HG03571 (cell line): Measurements from ENCODE around the gene NFIB.

ENCODE experiments used
- ATAC-seq: cut with Tn5 transposase; IDR thresholded peaks from one replicate; pipeline ENCODE4 v1.9.1; 2021; ENCODE audit not compliant: unreplicated experiment

The NFIB gene

DNA sequence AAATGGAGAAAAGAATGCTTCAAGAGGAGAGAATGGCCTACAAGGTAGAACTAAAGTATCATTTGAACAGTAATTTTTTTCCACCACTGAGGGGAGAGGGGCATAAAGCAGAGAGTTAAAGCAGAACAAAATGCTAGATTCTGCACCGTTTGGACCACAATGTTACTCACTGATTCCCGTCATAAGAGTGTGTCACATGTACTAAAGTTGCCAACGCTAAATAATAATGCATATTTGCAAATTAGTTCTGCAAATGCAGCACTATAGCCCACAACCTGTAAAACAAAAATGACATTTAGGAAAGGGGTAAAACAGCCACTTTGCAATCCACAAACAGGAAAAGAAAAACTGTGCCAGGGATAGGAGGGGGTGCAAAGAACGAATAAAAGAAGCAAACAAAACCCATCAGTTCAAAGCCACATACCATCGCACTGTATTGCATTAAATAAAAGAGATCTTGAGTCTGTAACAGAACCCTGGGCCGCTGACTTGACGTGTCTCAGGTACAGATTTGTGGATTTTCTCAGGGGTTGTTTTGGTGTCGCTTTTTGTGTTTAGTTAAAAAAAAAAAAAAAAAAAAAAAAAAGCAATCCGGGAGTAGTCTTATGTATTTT, 7.7 kb upstream of the NFIB start:
- no peak for ATAC-seq

DNA sequence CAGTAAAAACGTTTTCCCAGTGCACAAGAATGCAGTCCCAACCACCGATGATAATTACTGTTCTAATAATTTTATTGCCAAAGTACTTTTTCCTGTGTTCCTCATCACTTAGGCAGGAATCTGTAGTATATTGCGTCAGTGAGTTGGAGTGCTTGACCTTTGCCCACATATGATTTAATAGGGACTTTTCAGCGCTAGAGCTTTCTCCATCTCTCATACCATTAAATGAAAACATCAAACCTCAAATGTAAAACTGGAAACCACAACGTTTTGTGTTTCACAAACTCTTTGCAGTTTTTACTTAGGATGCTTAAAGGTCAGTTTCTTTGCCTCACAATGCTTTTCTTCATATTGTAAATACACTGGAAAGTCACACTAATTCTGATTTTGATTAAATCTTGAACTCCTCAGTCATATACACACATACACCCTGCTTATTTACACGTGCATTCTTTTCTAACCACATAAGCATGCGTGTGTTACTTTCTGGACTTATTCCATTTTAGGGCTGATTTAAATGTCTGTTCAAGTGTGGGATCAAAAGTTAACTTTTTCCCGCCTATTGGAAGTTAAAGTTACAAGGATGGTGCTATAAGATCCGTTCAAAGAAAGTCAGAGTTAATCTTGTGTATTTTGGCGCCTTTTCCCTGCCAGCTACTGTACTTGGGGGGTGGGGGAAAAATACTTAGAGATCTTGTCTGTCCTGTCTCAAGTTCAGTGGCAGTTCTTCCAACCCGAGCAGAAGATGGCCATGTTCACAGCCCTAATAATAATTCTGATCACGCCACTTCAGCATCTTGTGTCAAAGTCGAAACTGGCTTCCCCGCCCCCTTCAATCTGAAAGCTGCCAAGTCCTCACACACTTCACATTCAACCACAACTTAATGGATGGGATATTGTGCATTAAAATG, 6.6 kb upstream of the NFIB start:
- no peak for ATAC-seq

DNA sequence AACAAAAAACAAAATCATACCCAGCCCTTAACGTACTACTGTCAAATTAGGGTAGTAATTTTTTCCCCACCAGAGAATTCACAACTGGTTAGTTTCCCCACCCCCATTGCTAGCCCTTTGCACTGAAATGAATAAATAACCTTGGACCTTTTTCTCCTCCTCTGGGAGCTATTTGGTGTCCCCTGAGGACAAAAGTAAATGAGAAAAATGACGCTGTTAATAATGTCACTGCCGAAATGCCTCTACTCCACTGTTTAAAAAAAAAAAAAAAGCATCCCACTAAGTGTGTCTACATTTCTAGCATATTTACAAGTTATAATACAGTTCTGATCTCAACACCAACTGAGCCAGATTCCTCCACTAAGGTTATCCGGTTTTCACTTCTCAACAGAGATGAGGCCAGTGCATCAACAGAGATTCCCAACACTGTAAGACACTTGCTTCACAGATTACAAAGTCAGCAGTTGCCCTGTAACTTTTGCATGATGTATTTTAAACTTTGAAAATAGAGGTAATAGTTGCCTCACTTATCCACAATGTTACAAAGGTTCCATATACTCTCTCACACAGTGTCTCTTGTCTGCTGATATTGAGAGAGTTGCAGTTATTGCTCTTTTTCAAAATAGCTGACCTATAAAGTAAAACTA, 5.1 kb upstream of the NFIB start:
- no peak for ATAC-seq

DNA sequence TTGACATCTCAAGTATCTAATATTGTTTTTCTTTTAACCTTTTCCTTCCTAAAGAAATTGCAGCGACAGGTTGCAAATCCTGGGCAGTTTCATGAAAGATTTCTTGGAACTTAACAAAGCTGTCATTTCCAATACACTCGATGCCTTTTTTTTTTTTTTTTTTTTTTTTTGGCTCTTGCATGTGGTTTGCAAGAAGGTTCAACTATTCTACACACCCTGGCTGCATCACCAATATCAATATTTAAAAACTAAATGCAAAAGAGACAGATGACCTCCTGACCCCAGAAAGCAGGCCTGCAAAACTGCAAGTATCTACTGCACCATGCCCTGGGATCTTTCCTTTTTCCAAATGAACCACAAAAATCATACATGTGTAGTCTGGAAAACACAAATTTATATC, 4.4 kb upstream of the NFIB start:
- ATAC-seq, result no peak

DNA sequence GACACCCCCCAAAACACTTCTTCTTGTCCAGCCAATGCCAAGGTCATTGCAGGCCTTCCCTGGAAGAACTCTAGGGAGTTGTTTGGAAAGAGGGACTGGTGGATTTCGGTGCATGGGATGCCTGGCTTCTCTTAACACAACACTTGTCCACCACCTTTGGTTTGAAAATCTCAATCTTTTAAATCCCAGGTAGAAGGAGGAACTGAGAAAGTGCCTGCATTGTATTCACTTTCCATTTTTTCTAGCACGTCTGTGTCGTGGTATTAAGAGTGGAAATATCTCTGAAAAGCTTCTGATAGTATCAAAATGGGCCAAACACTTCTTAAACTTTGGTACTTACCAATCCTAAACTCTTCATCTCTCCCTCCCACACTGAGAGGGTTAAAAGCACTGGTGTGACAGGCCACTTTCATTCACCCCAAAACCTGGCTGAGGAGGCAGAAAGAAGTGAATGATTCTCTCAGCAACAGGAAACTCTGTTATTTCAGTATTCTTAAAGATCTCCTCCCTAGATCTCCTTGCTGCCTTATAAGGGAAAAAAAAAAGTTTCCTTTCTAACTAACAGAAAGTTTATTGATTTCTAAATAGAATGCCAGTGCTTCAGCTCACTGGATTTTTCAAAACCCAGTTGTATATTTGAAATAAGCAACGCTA, 3.9 kb upstream of the NFIB start:
- peak; percentile 20 for ATAC-seq

DNA sequence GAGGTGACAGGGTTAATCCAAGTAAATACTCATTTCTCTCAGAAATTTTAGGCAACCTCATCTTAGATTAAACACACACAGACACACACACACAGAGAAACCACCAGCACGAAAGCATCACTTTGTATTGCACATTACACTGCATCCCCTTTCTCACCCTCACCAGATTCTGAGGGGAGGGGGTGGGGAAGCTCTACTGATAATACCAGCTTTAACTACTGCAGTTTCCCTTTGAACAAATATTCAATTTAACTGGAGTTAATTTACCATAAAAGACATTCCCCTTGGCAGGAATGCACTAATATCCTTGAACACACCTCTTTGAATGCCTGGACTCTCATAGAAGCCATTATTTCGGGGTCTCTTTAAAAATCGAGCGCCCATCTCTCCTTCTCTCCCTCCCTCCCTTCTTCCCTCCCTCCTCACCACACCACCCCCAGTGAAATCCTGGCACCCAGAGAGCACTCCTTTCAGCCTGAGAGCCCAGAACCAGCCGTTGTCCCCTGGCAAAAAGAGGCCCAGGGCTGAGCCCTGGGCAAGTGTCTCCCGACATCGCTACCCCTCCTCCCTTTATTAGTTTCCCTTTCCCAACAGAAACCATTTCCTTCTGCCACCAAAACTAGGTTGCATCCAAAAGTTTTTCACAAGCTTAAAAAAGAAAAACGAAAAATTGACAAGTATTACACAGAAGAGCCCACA, 2.8 kb upstream of the NFIB start:
- ATAC-seq, result no peak

DNA sequence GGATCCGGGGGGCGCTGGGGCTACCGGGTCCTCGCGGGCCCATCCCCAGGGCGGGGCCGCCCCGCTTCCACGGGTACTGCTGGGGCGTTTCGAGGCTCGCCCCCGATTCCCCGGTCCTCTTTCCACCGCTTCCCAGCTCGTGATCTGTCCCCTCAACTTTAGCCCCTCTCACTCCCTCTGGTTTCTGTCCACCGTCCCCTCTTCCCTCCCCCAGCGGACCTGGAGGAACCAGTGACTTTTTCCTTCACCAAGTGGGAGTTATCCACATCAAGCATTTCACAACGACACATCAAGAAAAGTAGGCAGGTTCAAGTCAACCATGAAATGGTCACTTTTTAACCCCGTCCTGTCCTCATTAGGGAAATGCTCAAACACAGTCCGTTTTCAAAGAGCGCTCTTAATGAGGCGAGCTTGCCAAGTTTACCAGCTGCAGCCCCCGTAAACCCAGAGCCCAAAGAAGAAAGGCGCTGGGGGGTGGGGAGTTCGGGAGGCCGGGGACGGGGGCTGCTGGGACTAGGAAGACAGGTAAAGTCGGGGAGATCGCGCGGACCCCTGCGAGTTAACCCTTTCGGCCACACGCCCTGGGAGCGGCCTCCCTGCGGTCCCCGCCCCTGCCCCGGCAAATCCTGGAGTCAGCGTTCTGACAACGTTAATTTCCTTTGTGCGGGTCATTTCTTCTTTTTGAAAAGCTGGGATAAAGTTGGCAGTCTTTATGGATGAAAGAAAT, 2.1 kb upstream of the NFIB start:
- ATAC-seq, result no peak

DNA sequence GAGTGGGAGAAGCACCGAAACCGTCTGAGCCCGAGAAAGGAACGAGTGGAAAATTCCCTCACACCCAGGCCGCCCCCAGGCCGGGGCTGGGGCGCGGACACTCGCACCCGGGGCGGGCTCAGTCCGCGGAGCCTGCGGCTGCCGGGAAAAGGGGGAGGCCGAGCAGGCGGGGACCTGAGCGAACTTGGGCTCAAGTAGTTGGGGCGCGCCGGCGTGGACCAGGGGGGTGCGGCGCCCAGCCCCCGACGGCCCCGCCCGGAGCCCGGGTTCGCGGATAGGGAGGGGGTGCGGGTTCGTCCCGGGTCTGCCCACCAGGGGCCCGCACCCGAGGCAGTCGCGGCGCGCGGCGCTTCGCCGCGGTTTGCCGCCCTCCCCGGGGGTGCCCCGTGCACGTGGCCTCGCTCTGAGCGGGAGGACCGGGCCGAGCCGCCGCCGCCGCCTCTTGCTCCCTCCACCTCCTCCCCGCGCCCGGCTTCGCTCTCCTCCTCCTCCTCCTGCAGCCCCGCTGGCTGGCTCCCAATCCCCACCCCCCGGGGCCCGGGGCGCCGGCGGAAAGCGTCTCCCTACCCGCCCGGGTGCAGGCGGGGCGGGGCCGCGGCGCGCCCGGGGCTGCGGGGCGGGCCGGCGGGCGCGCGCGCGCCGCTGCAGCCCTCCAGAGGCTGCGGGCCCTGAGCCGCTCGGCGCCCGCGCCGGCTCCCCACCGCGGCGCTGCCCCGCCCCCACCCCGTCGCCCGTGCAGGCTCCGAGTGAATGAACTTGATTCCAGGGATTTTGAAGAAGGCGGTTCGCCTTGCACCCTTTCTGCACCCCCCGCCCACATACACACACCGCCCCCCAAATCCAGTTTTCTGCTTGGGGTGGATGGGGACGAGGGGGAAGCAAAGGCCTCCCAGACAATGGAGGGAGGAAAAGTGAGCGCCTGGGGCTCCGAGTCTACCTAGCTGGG, 1.3 kb upstream of the NFIB start:
- peak; percentile 43 for ATAC-seq

DNA sequence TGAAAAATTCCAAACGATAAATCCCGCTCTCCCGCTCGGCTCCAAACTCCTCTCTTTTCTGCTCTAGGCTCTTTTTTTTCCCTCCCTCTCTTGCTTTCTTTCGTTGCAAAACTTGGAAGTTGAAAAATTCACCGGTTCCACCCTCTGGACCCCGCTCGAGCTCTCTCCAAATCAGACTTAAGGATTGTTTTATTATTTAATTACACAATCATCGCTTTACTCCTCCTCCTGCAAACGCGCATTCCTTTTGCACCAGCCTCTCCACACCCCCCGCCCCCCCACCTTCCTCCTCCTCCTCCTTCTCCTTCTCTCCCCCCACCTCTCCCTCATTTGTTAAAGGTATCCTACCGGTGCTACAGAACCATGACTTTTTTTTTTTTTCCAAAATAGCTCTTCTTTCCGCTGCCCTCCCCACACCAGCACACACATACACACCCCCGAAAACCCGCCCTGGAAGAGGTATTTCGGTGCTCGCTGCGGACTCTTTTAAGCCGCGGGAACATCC, 535 bp upstream of the NFIB start:
- no peak for ATAC-seq

DNA sequence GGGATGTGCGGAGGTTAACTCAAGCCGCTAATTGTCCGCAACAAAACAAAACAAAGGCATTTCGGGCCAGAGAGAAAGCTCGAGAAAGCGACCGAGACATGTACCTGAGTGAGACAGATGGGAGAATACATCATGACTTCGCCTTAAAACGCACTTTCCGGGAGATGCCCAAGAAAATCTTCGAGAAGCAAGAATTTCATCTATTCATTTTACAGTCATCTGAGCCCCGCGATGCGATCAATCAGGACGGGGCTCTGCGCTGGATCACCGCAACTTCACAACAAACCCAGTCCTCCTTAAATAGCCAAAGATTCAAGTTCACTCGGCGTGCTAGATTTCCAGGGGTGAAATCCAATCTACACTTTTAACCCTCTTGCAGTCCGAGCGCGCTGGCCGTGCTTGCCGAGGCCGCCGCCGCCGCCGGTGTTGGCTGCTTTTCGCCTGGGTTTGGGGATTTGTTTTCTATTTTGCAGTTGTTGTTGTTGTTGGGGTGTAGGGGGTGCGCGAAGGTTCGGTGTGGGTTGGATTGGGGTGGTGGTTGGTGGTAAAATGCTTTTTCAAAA, 482 bp downstream of the NFIB start:
- no peak for ATAC-seq

DNA sequence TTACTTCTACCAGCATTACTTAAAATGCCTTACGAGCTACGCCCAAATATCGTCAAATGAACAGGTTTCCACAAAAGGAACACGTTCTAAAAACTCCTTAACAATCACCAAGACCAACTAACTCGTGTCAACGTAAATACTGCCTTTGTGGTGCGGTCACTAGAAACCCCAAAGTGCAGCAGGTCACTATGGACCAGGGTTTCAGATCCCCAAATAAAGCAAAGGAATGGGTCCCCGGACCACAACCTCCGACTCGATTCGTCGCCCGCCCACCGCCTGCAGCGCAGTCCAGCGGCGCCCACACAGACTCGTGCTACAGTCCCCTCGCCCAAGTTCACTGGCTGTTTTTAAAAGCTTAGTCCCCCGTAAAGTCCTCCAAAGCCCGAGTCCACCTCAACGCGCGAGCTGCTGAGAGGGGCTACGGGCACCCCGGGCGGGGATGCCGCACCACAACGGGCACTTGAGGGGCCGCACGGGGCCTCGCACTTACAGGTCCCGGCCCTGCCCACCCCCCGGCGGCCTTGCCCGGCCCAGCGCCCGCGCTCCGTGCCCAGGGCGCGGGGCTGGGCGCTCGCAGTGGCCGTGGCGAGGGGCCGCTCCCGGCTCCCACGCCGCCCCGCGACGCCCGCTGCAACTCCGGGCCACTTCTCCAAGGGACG, 1.1 kb downstream of the NFIB start:
- no peak for ATAC-seq

DNA sequence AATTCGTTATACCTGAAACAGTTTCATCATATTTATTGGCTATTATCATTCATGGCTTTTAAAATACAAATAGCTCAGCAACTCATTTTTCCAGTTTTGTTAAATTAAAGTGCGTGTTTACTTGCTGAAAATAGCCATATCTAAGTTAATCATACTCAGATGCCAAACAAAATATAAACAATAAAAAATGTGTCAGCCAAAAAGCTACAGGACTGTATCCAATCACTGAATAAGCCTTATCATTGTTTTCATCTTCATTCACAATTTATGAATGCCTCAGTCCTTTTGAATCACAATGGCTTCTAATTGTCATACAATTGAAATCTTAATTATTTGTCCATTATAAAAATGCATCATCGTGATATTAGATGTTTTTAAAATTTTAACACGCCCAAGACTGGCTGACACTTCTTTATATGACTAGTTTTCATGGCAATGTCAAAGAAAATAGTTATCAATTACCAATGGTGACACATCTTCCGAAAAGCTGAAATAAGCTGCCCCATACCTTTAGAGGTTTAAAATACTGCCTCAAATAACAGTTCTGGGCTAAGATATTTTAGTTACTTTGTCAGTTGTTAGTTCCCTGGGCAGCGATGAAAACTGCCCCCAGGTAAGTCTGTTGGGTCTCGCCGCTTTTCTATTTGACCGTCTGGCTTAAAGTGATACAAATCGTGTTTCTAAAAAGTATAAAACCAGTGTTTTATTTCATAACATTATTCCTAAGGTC, 1.8 kb downstream of the NFIB start:
- ATAC-seq, result no peak

DNA sequence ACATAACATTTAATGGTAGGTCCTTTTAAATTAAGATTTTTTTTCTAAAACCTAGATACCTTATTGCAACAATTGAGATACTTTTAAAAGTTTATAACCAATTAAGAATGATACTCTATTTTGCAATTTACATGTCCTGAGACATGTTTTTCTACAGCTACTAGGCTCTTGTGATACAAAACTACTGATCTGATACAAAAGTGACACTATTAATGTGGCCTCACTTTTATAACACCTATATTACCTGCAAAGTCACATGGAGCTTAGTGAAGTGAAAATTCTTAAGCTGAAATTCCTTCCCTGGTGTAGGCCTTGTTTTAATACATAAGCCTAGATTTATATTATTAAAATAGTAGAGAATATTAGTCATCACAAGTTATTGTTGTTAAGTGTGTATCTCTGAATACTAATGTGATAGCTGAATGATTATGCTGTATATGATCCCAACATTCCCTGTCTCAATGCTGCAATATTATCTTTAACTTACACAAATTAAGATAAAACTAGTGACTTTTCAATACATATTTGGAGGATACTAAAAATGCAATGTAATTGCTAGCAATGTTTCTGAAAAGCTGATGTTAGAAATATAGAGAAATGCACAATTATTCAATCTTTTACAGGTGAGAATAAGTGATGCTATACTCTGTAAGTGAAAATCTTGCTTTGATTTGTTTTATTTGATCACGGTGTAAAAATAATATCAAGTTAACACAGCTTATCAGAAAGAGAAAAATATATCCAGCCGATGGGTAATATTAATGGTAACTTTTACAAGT, 2.6 kb downstream of the NFIB start:
- ATAC-seq, result no peak

DNA sequence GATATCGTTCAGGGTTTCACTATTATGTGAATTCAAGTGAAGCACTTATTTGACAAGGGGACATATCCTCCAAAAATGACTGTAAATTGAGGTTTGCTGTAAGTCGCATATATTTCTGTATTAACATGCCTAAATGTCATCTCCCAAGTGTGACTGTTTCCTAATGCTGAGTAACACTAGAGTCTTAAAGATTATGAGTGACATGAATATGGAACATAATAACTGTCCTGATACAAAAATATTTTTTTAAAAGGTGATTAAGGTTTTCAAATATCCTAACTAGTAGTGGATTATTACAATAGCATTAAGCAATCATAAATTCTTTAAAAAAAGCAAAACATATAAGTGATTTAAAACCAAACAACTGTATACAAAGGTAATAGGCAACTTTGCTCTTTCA, 3.6 kb downstream of the NFIB start:
- no peak for ATAC-seq

DNA sequence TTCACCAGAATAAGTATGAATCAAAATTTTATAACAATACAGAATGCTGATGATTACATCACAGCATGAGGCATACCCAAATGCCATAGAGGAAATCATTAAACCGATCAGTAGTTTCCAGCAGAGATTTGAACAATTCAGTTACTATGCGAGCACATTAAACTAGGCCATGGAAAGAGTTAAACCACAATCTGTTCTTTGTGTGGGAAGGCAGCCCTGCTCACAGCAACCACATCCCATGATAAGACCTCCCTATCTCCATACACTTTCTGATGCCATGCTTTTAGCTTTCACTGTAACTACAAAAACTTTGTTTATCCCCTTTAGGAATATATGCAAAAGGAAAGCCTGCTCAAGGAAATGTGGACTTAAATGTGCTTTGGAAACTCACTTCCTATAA, 4.5 kb downstream of the NFIB start:
- no peak for ATAC-seq

DNA sequence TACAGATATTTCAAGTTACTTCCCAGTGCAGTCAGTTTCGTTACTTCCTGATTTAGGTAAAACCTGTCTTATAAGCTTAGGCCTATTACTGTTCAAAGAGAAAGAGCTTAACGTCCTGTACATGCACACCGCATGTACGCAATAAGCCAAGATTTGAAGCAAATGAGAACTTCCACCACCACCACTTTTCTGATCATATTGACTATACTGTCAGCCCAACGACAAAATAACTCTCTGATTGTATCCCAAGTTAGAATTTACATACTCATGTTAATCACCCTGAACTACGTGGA, 5.1 kb downstream of the NFIB start:
- no peak for ATAC-seq
